Measurements from ENCODE around the gene HOXD8. TPM values are rescaled to one million over a fixed set of nuclear protein-coding genes. Genes with fewer than 3 reads are reported as not detected.
A peak's percentile ranks its signal among the peaks of the same experiment; 100 is the strongest.

The HOXD8 gene
- polyA plus RNA-seq, result not detected

DNA sequence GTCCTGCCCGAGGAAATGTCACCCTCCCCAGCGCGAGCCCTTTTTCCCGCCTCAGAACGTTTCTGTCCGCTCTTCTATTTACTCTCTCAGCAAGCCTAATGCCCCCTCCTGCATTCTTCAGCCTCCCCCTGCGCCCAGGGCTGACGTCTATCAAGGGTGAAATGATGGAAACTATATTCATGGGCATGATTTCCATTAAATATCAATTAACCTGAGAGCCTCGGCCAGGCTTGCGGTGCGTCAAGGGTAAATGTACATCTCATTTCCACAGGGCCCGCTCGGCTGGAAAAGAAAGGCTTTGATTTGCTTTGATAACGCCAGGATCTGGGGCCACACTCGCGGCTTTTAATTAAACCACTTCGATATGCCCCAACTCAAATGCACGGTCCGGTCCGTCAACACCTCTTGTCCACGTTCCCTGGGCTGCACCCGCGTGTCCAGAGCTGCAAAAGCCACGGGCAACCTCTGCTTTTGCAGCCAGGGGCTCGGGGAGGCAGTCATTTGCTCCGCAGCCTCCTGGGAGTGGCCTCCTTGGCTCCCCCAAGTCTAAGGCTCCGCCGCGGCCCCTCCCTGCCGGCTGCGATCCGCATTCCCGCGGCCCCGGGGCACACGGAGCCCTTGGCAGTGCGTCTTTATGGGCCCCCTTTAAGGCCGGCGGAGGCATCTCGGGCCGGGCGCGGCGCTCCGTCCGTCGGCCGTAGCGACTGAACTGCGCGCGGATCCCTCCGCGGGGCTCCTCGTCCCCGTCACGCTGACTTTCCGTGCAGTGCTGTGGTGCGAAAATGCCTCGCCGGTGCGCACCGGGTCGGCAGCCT lies at the start of gene HOXD8:
Gene HOXD8, plus strand, starts transcription at position 724 of the 815 bp plus-strand sequence. CDS start 662 bp downstream, outside the sequence.
- Mint-ChIP-seq H3K27ac (peak within 1 kb of the TSS; percentile 77 to 99 (median 94)), H3K4me3 (peak within 1 kb of the TSS; percentile 41 to 82 (median 73)), H3K9me3 (peaks cover 0 to 5% (median 0%) of the 10 kb centered on the region in 3 donors), H3K36me3 (no peaks in the 10 kb centered on the region), H3K27me3 (peaks cover 75% of the 10 kb centered on the region), H3K4me1 (peaks cover 7 to 16% (median 9%) of the 10 kb centered on the region in 3 donors)

DNA sequence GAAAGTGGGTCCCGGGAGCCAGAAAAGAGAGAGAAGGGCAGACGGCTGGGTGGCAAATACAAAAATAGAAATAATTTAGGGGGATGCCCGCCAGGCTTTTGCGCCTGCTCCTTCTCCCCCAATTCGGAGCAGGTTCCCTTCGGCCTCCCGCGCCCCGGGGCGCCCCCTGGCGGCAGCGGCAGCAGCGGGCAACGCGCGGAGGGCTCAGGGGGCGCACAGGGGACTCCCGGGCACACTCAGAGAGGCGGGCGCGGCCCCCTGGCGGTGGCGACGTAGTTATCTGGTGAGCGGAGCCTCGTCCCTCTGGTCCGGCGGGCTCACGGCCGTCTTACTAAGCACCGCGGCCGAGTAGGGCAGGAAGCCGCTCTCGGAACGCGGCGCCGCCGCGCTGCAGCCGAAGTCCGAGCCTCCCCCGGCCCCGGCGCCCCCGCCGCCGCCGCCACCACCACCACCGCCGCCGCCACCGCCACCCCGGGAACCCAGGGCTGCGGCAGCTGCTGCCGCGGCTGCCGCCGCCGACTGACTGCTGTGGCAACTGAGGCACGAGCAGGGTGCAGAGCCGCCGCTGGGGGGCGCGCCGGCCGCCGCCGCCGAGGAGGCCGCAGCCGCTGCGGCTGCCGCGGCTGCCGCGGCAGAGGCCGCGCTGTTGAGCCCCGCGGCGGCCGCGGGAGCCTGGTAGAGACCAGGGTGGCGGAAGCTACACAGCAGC lies 49.5 kb upstream of the HOXD8 start:
- peaks cover 0 to 6% (median 2%) of the 10 kb centered on the region in 3 donors for H3K4me1 Mint-ChIP-seq
- H3K27ac Mint-ChIP-seq, result peak overlapping the region; percentile 88 to 96 (median 95)
- peaks cover 1% of the 10 kb centered on the region for H3K36me3 Mint-ChIP-seq
- H3K4me3 Mint-ChIP-seq, result peak overlapping the region in 2 of 4 donors; percentile 43 to 88
- H3K9me3 Mint-ChIP-seq, result peaks cover 4 to 19% (median 6%) of the 10 kb centered on the region in 3 donors
- peaks cover 58% of the 10 kb centered on the region for H3K27me3 Mint-ChIP-seq

DNA sequence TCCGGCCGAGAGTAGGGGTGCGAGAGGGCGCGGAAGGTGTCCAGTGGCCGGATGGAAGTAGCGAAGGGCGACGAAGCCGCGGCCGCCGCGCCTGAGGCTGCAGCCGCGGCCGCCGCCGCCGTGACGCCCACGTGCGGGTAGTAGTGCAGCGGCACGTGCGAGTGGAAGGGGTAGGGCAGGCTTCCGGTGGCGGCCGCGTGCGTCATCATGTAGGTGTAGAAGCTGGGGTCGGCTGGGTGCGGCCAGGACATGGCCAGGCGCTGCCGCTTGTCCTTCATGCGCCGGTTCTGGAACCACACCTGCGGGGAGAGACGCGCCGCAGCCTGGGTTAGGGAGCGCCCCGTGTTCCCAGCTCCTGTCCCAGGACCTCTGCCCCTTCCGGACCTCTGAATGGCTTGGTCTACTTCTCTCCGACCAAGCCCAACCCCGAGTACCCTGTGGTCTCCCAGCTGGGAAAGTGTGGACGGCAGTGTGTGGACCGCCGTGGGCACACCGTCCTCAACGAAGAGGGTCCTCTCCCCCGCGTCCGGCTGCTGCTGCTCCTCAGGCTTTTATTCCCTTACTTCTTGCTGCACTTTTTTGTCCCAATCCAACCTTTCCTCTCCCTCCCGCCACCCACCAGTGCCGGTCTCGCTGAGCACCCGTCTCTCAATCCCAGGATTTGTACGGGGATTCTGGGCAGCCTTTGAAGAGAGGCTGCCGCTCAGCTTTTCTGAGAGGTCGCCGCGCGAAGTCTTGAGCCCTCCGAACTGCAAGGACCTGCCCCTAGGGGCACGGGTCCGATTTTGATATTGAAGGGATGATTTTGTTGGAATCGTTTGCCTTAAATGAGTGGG lies 48.7 kb upstream of the HOXD8 start:
- Mint-ChIP-seq H3K27ac (peak overlapping the region; percentile 91 to 96 (median 92)), H3K4me3 (peak overlapping the region in 3 of 4 donors; percentile 52 to 75 (median 67)), H3K9me3 (peaks cover 4 to 19% (median 6%) of the 10 kb centered on the region in 3 donors), H3K36me3 (peaks cover 1% of the 10 kb centered on the region), H3K4me1 (peaks cover 0 to 6% (median 2%) of the 10 kb centered on the region in 3 donors), H3K27me3 (peaks cover 50% of the 10 kb centered on the region)

GRCh38 chr2:176081376-176081836 lies 48.1 kb upstream of the HOXD8 start:
- Mint-ChIP-seq H3K4me1 (peaks cover 0 to 6% (median 2%) of the 10 kb centered on the region in 3 donors), H3K9me3 (peaks cover 3 to 15% (median 6%) of the 10 kb centered on the region in 3 donors), H3K4me3 (peak overlapping the region in 3 of 4 donors; percentile 52 to 75 (median 67)), H3K27me3 (peaks cover 49% of the 10 kb centered on the region), H3K36me3 (peaks cover 1% of the 10 kb centered on the region), H3K27ac (peak overlapping the region; percentile 91 to 96 (median 92))

DNA sequence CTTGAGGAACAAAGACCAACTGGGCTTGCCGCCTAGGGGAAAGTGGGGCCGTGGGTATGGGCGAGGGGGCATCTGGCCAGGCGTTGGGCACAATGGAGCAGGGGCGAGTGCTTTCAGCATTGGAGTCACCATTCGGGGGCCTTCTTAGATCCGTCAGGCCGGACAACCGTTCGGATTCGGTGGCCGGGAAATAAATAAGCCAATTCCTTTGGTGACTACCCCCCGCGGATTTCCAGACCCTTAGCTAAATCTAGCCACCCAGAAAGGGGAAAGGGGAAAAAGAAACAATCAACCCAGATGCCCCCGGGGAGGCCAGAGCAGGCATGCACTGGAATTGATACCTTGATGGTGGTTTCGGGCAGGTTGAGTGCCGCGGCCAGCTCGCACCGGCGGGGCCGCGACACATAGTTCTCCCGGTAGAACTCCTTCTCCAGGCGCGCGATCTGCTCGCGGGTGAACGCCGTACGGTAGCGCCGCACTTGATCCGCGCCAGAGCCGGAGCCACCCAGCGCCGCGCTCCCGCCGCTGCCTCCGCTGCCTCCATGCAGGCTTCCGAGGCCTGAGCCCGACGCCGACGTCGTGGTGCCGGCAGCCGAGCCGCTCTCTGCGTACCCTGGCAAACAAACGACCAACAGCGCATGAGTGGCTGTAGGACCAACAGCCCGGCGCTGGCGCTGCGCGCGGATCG lies 47.5 kb upstream of the HOXD8 start:
- Mint-ChIP-seq H3K4me1 (peaks cover 0 to 6% (median 2%) of the 10 kb centered on the region in 3 donors), H3K27ac (peak overlapping the region; percentile 90 to 96 (median 91)), H3K9me3 (peaks cover 1 to 17% (median 6%) of the 10 kb centered on the region in 3 donors), H3K36me3 (peaks cover 1% of the 10 kb centered on the region), H3K4me3 (peak overlapping the region in 2 of 4 donors; percentile 67 to 72), H3K27me3 (peaks cover 51% of the 10 kb centered on the region)

- peak overlapping the region; percentile 86 to 96 (median 90) for H3K27ac Mint-ChIP-seq
- H3K4me1 Mint-ChIP-seq, result peaks cover 0 to 6% (median 2%) of the 10 kb centered on the region in 3 donors
- H3K27me3 Mint-ChIP-seq, result peaks cover 56% of the 10 kb centered on the region
- peaks cover 1 to 18% (median 6%) of the 10 kb centered on the region in 3 donors for H3K9me3 Mint-ChIP-seq
- H3K4me3 Mint-ChIP-seq, result peak overlapping the region in 2 of 4 donors; percentile 43 to 57
- H3K36me3 Mint-ChIP-seq, result peaks cover 2% of the 10 kb centered on the region
Measured at GRCh38 chr2:176082525-176082823, 47.0 kb upstream of the HOXD8 start.

DNA sequence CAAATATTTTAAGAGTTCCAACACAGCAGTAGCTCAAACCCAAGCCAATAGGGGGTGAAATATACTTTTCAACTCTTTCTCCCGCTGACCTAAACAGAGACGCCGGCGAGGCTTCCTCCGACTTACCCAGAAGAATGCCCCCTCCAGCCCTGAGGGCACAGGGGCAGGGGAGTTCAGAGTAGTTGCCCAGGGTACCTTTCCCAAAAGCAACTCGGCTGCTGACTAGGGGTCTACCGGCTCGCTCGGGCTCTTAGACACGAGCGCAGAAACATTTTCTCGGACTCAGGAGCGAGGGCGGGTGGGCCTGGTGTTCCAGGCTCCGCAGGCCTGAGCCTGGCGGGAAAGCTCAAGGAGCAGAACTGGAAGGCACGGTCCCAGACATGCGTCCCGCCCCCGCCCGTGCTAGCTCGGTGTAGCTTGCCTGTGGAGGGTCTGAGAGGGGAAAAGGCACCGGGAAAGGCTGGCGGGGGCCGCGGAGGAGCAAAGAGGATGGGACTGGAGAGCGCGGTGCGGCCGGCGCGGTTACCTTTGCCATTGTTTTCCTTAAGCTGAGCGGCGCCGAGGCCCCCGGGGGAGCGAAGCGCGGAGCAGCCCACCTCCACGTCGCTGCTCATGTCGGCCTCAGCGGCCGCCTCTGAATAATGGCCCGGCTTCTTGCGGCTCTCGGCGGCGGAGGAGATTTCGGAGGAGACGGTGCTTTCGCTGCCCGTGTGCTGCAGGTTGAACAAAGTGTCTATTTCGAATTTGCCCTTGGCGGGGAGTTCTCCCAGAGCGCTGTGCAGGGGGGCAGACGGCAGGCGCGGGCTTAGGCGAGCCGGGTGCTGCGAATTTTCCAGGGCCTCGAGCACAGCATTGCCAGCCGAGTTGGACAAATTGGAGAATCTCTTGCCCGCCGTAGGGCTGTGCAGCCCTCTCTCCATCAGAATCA lies 46.4 kb upstream of the HOXD8 start:
- Mint-ChIP-seq H3K4me3 (peak overlapping the region in 2 of 4 donors; percentile 57 to 82), H3K27ac (peak overlapping the region; percentile 86 to 96 (median 90)), H3K4me1 (peaks cover 0 to 6% (median 2%) of the 10 kb centered on the region in 3 donors), H3K36me3 (peaks cover 2% of the 10 kb centered on the region), H3K9me3 (peaks cover 1 to 18% (median 6%) of the 10 kb centered on the region in 3 donors), H3K27me3 (peaks cover 61% of the 10 kb centered on the region)

- peaks cover 2% of the 10 kb centered on the region for H3K36me3 Mint-ChIP-seq
- peak within 1 kb of the TSS; percentile 90 to 96 (median 91) for H3K27ac Mint-ChIP-seq
- H3K4me3 Mint-ChIP-seq, result peak within 1 kb of the TSS; percentile 34 to 82 (median 72)
- peaks cover 65% of the 10 kb centered on the region for H3K27me3 Mint-ChIP-seq
- H3K4me1 Mint-ChIP-seq, result peaks cover 0 to 5% (median 0%) of the 10 kb centered on the region in 3 donors
- H3K9me3 Mint-ChIP-seq, result peaks cover 0 to 14% (median 1%) of the 10 kb centered on the region in 3 donors
Measured at GRCh38 chr2:176083796-176084261, 45.7 kb upstream of the HOXD8 start, which contains the start of gene EVX2. TSS of gene EVX2 (minus strand) at chr2:176083962. CDS start at chr2:176083776, 186 bp downstream.

DNA sequence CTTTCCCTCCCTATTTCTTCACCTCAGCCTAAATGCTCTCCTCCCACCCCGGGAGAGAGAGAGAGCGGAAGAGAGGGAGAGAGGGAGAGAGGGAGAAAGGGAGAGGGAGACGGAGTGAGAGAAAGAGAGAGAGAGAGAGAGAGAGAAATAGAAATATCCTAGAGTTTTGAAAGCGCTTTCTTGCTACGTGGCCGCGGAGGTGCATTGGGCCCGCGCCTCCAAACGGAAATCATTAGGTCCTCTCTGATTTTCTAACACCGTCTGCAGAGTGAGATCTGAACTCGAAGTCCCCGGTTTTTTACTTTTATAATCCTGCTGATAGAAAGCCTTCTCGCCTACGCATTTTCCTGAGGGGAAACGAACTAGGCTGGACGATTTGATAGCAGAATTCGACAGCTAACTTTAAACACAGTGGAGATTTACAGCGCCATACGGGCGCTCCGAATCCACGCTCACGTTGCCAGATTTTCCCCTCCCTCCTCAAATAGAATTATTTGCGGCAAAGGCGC lies 44.8 kb upstream of the HOXD8 start:
- H3K9me3 Mint-ChIP-seq, result peaks cover 0 to 13% (median 0%) of the 10 kb centered on the region in 3 donors
- H3K27ac Mint-ChIP-seq, result peak overlapping the region; percentile 86 to 96 (median 91)
- peaks cover 66% of the 10 kb centered on the region for H3K27me3 Mint-ChIP-seq
- H3K4me1 Mint-ChIP-seq, result peaks cover 0 to 4% (median 0%) of the 10 kb centered on the region in 3 donors
- peaks cover 2% of the 10 kb centered on the region for H3K36me3 Mint-ChIP-seq
- peak overlapping the region in 3 of 4 donors; percentile 34 to 70 (median 43) for H3K4me3 Mint-ChIP-seq

- Mint-ChIP-seq H3K4me3 (peak overlapping the region in 3 of 4 donors; percentile 26 to 72 (median 43)), H3K36me3 (peaks cover 2% of the 10 kb centered on the region), H3K27me3 (peaks cover 72% of the 10 kb centered on the region), H3K9me3 (peaks cover 0 to 13% (median 0%) of the 10 kb centered on the region in 3 donors), H3K27ac (peak overlapping the region; percentile 86 to 96 (median 91)), H3K4me1 (peaks cover 0 to 4% (median 0%) of the 10 kb centered on the region in 3 donors)
Measured at GRCh38 chr2:176085120-176085788, 44.3 kb upstream of the HOXD8 start.

DNA sequence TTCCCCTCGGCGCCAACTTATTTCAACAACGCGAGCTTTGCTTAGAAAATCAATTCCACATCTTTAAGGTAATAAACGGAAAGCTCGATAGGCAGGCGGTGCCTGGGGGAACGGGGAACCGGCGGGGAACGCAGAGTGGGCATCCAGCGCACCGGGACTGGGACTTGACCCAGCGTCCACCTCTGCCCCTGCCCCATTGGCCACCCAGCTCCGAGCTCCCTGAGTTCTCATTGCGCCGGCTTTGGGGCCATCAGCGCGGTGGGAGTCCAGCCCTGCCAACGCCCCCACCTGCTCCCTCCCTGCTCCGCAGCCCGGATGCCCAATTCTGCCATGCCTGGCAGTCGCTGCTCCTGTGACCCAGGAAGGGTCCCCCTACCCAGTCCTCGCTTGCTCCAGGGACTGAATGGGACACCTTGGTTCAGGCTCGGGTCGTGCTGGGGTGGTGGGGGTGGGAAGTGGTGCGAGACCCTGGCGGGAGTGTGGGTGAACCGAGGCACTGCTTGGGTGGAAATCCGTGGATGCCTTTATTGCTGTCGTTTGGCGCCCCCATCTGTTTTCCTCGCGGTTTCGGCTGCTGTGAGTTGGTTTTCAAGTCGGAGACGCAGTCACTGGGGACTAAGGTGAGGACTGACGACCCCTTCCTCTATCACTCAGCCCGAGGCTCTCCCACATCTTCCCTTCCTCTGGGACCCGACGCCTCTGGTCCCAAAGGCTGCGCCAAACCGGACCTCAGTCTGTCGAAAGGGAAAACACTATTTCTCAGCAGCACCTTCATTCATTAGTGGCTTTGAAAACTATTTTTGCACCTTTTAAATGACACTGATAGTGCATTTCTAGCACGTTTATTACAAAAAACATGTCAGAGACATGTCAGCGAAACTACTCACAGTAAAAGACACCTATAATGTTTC lies 43.4 kb upstream of the HOXD8 start:
- Mint-ChIP-seq H3K4me3 (peak overlapping the region in 1 of 4 donors; percentile 82), H3K27ac (peak overlapping the region; percentile 53 to 96 (median 91)), H3K9me3 (peaks cover 0 to 10% (median 0%) of the 10 kb centered on the region in 3 donors), H3K4me1 (peaks cover 0 to 4% (median 4%) of the 10 kb centered on the region in 3 donors), H3K27me3 (peaks cover 74% of the 10 kb centered on the region), H3K36me3 (peaks cover 2% of the 10 kb centered on the region)
